NCI-H1930 (cell line): ENCODE measurements around the gene FLVCR2.

Experiments used
- DNase-seq, 2 experiments: peaks; one replicate each; lab custom pipeline; 2025; lab: John Stamatoyannopoulos, UW

FLVCR2 gene, protein sequence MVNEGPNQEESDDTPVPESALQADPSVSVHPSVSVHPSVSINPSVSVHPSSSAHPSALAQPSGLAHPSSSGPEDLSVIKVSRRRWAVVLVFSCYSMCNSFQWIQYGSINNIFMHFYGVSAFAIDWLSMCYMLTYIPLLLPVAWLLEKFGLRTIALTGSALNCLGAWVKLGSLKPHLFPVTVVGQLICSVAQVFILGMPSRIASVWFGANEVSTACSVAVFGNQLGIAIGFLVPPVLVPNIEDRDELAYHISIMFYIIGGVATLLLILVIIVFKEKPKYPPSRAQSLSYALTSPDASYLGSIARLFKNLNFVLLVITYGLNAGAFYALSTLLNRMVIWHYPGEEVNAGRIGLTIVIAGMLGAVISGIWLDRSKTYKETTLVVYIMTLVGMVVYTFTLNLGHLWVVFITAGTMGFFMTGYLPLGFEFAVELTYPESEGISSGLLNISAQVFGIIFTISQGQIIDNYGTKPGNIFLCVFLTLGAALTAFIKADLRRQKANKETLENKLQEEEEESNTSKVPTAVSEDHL

DNA sequence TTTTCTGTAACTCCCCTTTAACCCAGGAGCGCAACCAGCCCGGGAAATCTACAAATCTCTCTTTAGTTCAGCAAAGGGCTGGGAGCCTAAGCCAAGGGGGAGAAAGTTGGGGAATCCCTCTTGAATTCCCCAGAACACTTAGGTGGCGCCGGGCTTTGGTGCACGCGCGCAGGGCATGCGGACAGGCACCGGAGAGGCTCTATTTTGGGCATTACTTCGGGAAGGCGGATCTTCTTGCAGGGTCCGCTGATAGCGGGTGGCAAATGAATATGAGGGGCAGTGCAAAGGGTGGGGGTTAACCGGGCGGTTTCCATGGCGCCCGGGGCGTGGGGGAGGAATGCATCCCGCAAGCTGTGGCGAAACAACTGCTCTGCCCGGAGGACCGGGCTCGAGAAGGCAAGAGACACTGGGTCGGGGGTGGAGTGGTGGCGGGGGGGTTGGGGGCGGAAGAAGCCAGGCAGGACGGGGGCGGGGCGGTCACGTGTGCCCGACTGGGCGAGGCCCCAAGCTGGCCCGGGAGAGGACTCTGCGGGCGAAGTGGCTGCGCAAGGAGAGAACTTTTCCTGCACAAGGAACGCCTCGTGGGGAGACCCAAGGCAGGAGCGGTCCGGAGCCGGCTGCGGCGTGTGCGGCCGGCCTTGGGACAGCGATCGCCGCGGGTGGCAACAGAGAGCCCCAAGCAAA lies at the start of gene FLVCR2:
FLVCR2 (plus strand) TSS at position 519 of the 684 bp plus-strand sequence. CDS start 353 bp downstream, outside the sequence.
- DNase-seq: no peak

DNA sequence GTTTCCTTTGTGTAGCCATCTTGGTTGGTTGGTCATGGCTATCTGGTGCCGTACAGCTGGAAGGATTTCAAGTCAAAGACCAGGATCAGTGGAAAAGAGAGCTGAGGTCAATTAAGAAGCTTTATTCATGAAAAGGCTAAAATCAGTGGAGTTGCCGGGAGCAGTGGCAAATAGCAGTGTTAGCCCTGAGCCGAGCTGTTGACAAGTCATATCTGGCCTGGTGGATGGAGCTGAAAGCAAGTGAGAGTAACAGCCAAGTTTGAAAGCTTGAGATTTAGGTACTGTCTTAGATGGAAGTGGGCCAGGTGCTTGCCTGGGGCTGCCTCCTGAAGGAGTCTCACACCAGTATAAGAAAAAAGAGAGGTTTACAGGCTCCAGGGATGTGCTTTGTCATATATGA lies 47.2 kb upstream of the FLVCR2 start:
- no peak for DNase-seq

- DNase-seq: no peak
Measured at GRCh38 chr14:75531660-75532317, 46.6 kb upstream of the FLVCR2 start.

- DNase-seq: no peak
Measured at GRCh38 chr14:75533791-75534555, 44.4 kb upstream of the FLVCR2 start.

- DNase-seq: no peak
Measured at GRCh38 chr14:75535164-75535898, 43.1 kb upstream of the FLVCR2 start.

DNA sequence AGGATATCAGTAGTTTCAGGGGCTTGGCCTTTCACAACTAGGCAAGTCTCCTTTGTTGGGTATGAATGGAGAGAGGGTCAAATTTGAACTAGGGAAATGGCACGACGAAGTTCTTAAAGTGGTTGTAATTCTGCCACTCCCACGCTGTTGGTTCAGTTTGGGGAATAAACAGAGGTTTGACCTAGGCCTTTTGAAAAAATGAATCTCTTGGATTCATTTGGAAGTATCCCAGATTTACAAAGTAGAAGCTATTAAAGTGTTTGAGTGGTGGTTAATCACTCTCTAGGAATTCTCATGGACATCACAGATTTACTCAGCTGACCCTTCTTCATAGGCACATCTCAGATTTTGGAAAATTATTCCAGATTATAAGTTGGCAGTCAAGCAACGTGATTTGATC lies 41.3 kb upstream of the FLVCR2 start:
- no peak for DNase-seq

DNA sequence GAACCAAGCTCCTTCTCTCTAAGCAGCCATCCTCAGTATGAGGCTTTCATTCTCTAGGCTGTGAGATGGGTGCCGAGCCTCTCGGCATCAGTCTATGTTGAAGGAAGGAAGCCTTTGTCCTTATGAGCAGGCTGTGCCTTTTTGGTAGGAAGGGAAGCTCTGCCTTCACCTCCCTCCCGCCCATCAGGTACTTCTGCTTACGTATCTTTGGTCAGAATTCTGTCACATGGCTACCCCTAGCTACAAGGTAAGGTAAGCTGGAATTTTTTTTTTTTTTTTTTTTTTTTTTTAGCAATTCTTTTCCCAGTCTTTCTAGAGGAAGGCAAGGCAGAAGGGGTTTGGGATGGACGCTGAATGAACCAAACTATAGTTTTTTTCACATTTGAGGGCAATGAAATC lies 39.3 kb upstream of the FLVCR2 start:
- no peak for DNase-seq

- DNase-seq: no peak
Measured at GRCh38 chr14:75539561-75540478, 38.6 kb upstream of the FLVCR2 start.

GRCh38 chr14:75540479-75540851 lies 38.0 kb upstream of the FLVCR2 start:
- DNase-seq: no peak

- DNase-seq: no peak
Measured at GRCh38 chr14:75542588-75543091, 35.8 kb upstream of the FLVCR2 start.

DNA sequence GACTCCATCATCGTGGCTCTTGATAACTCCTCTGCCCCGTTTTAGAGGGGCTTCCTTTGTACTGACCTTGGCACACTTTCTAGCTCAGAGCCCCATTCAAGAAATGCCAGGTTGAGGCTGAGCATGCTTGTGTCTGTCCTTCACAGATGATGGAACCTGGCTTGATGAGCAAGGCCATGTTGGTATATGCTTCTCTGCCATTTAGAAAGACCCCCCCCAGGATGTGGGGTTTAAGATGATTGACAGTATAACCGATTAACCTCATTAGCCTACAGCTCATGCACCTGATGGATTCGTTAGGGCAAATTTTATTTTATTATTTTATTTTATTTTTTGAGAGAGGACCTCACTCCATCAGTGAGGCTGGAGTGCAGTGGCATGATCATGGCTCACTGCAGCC lies 35.2 kb upstream of the FLVCR2 start:
- DNase-seq: no peak

GRCh38 chr14:75543786-75544185 lies 34.6 kb upstream of the FLVCR2 start:
- DNase-seq: no peak

GRCh38 chr14:75545907-75546306 lies 32.5 kb upstream of the FLVCR2 start:
- no peak for DNase-seq

DNA sequence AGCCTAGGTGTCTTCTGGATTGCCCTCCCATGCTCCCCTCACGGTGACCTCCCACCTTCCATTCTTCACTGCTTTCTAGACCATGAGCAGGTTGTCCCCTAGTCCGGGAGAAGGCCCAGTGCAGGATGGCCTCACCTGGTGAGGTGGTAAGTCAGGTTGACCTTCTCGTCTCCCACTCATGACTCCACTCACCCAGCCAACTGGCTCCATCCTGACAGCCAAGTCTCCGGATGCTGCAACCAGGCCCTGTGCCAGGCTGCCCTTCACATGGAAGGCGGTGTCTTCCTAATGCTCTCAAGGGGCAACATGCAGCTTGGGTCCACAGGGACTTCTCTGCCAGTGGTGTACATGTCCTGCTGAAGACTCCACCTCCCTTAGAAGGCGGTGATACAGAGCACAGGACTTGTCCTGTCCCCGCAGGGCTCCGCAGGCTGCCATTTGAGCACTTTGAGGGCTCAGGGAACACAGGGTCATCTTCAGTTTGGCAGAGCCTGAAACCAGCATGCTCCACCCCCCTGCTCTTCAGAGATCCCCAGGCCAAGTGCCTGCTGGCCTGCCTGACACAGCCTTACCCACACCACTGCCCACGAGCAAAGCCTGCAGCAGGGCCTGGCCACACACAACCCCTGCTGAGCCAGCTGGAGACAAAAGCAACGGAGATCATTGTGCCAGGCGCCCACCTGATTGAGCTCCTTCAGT lies 30.7 kb upstream of the FLVCR2 start:
- DNase-seq: no peak

- DNase-seq: no peak
Measured at GRCh38 chr14:75548544-75548943, 29.9 kb upstream of the FLVCR2 start.

DNA sequence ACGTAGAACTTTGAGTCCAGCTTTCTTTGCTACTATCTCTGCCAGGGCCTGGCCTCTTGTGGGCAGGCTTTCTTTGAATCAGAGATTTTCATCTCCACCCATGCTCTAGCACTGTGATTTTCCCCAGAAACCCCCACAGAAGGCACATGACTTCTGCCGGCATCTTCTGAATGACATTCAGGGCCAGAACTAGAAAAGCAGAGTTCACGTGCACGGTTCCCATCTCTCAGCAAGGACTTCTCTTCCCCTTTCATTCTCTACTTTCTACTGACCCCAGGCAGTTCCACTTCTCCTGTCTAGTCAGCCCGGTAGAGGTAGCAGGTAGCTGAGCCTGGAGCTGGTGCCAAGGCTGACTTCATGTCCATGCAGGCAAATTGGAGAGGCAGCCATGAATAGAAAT lies 29.3 kb upstream of the FLVCR2 start:
- DNase-seq: no peak

GRCh38 chr14:75551021-75551420 lies 27.4 kb upstream of the FLVCR2 start:
- DNase-seq: no peak

GRCh38 chr14:75553157-75553556 lies 25.3 kb upstream of the FLVCR2 start:
- no peak for DNase-seq

- no peak for DNase-seq
Measured at GRCh38 chr14:75553761-75554364, 24.6 kb upstream of the FLVCR2 start.
